HepG2 (cell line): ENCODE measurements around the gene GRK3. TPM values are rescaled to one million over a fixed set of nuclear protein-coding genes. Genes with fewer than 3 reads are reported as not detected.

Source experiments
- ATAC-seq: fragments of 200-7000 bp; cut with Tn5 transposase; 3 replicates; pipeline ENCODE4 v1.9.1; 2020; ENCODE audit warnings: mild to moderate bottlenecking, moderate library complexity
- BruUV-seq: library from RNA; stranded (reverse); fragments of 400-500 nt; replicated peaks from 2 replicates; lab custom pipeline; 2021; lab: Mats Ljungman, UMichigan
- CTCF ChIA-PET: fragments of 300-600 bp; formaldehyde crosslinking; extraction: SDS; loops from one replicate; lab custom pipeline; 2021; ENCODE audit warnings: low total read pairs, inconsistent platforms, low intra/inter-chr PET ratio; lab: Yijun Ruan, JAX
- POLR2A ChIA-PET: fragments of 350-600 bp; sonication (Branson Sonifier 250); formaldehyde crosslinking; loops from one replicate; lab custom pipeline; 2020; ENCODE audit warnings: antibody characterized with exemption, inconsistent platforms; lab: Yijun Ruan, JAX
- DNase-seq: peaks from one replicate; pipeline ENCODE4 v3.0.0-alpha.2; 2015; ENCODE audit warnings: low spot score
- FAIRE-seq: peaks from 3 replicates; lab custom pipeline; 2011; peaks lifted over from hg19 to GRCh38; lab: Jason Lieb, UNC
- H2AFZ ChIP-seq: one replicate; pipeline ENCODE4 v1.6.1; 2011; ENCODE audit warnings: low read length, inconsistent platforms
- H3K27ac ChIP-seq: fragments of 300-600 bp; 3 replicates; pipeline ENCODE4 v1.8.0; 2011; ENCODE audit warnings: mixed run types, mild to moderate bottlenecking, mixed read lengths, low read length, inconsistent platforms; ENCODE audit not compliant: insufficient read depth; ENCODE audit errors: extremely low read length
- H3K27me3 ChIP-seq, 2 experiments: fragments of 200-600 bp in 1 of 2; 2 replicates in 1 of 2; 3 replicates in 1 of 2; pipeline versions ENCODE4 v1.6.0 to v1.8.0; 2011; ENCODE audit warnings: low read length in 2 of 2, mild to moderate bottlenecking in 2 of 2, moderate library complexity in 2 of 2, inconsistent platforms in 1 of 2; ENCODE audit not compliant: insufficient read depth in 2 of 2, control insufficient read depth in 1 of 2
- H3K36me3 ChIP-seq, 2 experiments: fragments of 200-600 bp in 1 of 2; replicated peaks in 1 of 2; 2 replicates in 1 of 2; 3 replicates in 1 of 2; pipeline versions ENCODE4 v1.5.1 to v1.8.0; 2011; ENCODE audit warnings: low read length in 2 of 2, inconsistent platforms in 1 of 2; ENCODE audit not compliant: insufficient read depth in 2 of 2, control insufficient read depth in 1 of 2
- H3K4me1 ChIP-seq: 2 replicates; pipeline ENCODE4 v1.5.1; 2012; ENCODE audit warnings: low read length, inconsistent platforms; ENCODE audit not compliant: insufficient read depth
- H3K4me2 ChIP-seq: 2 replicates; pipeline ENCODE4 v1.6.0; 2011; ENCODE audit warnings: low read depth, low read length, inconsistent platforms
- H3K4me3 ChIP-seq, 3 experiments: fragments of 200-600 bp in 1 of 3; sonication (generic), shearing (Covaris generic) in 1 of 3; replicated peaks in 1 of 3; 2 replicates each; pipeline ENCODE4 v1.5.1; 2011 to 2016; ENCODE audit warnings: low read length in 3 of 3, inconsistent platforms in 2 of 3, low read depth in 2 of 3, mild to moderate bottlenecking in 2 of 3, control low read depth in 1 of 3, mixed read lengths in 1 of 3; ENCODE audit not compliant: insufficient read depth in 1 of 3
- H3K79me2 ChIP-seq: one replicate; pipeline ENCODE4 v1.6.1; 2011; ENCODE audit warnings: low read length, inconsistent platforms; ENCODE audit not compliant: insufficient read depth
- H3K9ac ChIP-seq: 2 replicates; pipeline ENCODE4 v1.6.0; 2011; ENCODE audit warnings: mild to moderate bottlenecking, low read depth, low read length, inconsistent platforms; ENCODE audit not compliant: insufficient read depth
- H3K9me3 ChIP-seq: 2 replicates; pipeline ENCODE4 v1.5.1; 2012; ENCODE audit warnings: mild to moderate bottlenecking, low read length
- H4K20me1 ChIP-seq: 2 replicates; pipeline ENCODE4 v1.6.0; 2011; ENCODE audit warnings: inconsistent platforms, mild to moderate bottlenecking, low read length, moderate library complexity; ENCODE audit not compliant: insufficient read depth
- HMG20A ChIP-seq: IDR thresholded peaks from 2 replicates; pipeline ENCODE4 v1.6.1; 2016; ENCODE audit warnings: borderline replicate concordance
- RCOR2 ChIP-seq: IDR thresholded peaks from 2 replicates; pipeline ENCODE4 v1.6.1; 2016; ENCODE audit warnings: missing biosample characterization, missing genetic modification reagents
- SMAD1 ChIP-seq: sonication (generic); formaldehyde crosslinking; IDR thresholded peaks from 2 replicates; pipeline ENCODE4 v1.4.0; 2020; ENCODE audit warnings: missing genetic modification reagents, low read depth, mild to moderate bottlenecking, borderline replicate concordance
- WGBS: methylation state at CpG from one replicate; pipeline ENCODE4 v1.1.6; 2017; ENCODE audit warnings: low lambda C conversion rate; 5-methylcytosine and 5-hydroxymethylcytosine counted together
- in situ Hi-C: cut with HindIII; loops from 2 replicates; pipeline ENCODE4 v1.10.0; 2017; ENCODE audit warnings: low pct_unique_long_range_greater_than_20kb; ENCODE audit not compliant: extremely low pct_ligation_motif_present
- intact Hi-C: fragments of 100-400 bp; cut with micrococcal nuclease; formaldehyde crosslinking; loops from one replicate; pipeline ENCODE4 v1.10.0; 2022; ENCODE audit not compliant: unreplicated experiment
- polyA plus RNA-seq, 8 experiments: library from polyadenylated mRNA; depleted of rRNA in 3 of 8; stranded (reverse) in 7 of 8; unstranded in 1 of 8; fragments of >200 nt; fragmentation: Illumina TruSeq in 4 of 8; extraction: Trizol in 4 of 8; gene quantifications; 2 replicates each; pipeline versions ENCODE4 v1.2.1 to v1.2.3, GENCODE V29; 2011 to 2016; ENCODE audit warnings: low read depth in 4 of 8, missing spikeins in 1 of 8, mixed read lengths in 1 of 8; ENCODE audit not compliant: insufficient read depth in 1 of 8
- total RNA-seq, 5 experiments: library from RNA; depleted of rRNA; stranded (reverse); fragments of >200 nt; fragmentation: Illumina TruSeq; extraction: Trizol; gene quantifications; 2 replicates each; pipeline ENCODE4 v1.2.3, GENCODE V29; 2016; ENCODE audit warnings: low read depth in 1 of 5
- TF ChIP-seq, protein P1 (sequence below): sonication (generic); formaldehyde crosslinking; IDR thresholded peaks from 2 replicates; pipeline ENCODE4 v1.9.0; 2021; ENCODE audit warnings: missing genetic modification reagents, borderline replicate concordance
- TF ChIP-seq, protein P2 (sequence below): sonication (generic); formaldehyde crosslinking; IDR thresholded peaks from 2 replicates; pipeline ENCODE4 v1.4.0; 2020; ENCODE audit warnings: missing genetic modification reagents, borderline replicate concordance

Gene GRK3
- total and polyA plus RNA-seq, 2 of the 13 experiments (the other 11 are each of a cell fraction or from before 2014, with no cell fraction given): 8.5 to 16.7 TPM

DNA sequence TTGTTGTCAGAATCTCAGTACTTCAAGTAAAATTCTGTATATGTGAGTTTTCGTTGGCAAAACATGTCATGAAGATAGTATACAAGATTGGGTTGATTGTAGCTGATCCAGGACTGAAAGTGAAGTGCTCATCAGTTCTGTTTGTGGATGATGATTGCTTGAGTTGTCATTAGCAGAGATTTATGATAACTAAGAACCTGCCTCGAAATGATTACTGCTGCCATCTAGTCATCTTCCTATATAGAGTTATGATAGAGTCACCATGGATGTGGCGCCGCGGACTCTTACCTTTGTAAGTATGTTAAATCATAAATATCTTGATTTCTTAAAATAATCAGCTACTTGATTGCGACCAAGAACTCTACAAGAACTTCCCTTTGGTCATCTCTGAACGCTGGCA, 149.6 kb downstream of the GRK3 start (continued):
- TF ChIP-seq SMAD1 (no peak), RCOR2 (CRISPR knock-in tag) (no peak)
- TF ChIP-seq, protein P1, sequence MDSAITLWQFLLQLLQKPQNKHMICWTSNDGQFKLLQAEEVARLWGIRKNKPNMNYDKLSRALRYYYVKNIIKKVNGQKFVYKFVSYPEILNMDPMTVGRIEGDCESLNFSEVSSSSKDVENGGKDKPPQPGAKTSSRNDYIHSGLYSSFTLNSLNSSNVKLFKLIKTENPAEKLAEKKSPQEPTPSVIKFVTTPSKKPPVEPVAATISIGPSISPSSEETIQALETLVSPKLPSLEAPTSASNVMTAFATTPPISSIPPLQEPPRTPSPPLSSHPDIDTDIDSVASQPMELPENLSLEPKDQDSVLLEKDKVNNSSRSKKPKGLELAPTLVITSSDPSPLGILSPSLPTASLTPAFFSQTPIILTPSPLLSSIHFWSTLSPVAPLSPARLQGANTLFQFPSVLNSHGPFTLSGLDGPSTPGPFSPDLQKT (CRISPR knock-in tag): no peak

DNA sequence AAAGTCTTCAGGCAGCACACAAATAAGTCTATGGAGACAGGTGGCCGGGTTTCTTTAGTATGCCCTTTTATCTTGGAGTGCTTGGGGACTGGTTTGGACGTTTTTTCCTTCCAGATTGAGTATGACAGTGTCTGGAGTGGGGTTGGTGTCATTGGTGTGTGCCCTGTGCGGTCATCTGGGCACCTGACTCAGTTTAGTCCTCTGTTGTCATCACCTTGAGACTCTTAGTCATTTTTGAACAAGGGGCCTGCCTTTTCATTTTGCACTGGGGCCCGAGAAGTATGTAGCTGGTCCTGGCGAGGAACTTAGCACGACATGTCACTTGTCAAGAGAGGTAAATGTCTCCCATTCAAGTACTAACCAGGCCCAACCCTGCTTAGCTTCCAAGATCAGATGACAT, 150.3 kb downstream of the GRK3 start:
- 82% methylated on average over 6 of the region's 6 CpGs for WGBS
- H3K27me3 ChIP-seq: no peaks in the 10 kb centered on the region

More for the DNA sequence above, 150.3 kb downstream of the GRK3 start:
- no peak overlapping the region for H3K4me3 ChIP-seq
- H4K20me1 ChIP-seq: no peaks in the 10 kb centered on the region
- H2AFZ ChIP-seq: no peak overlapping the region
- intact Hi-C loops: no loop called here
- no peaks in the 10 kb centered on the region for H3K79me2 ChIP-seq
- CTCF ChIA-PET: no interaction called here
- no peak overlapping the region for H3K27ac ChIP-seq
- peaks cover 3 to 9% of the 10 kb centered on the region in 2 experiments; a peak in 2 of 5 replicates for H3K36me3 ChIP-seq
- H3K4me1 ChIP-seq: peaks cover 7% of the 10 kb centered on the region
- BruUV-seq: no TSS peak
- TF ChIP-seq, protein P2, sequence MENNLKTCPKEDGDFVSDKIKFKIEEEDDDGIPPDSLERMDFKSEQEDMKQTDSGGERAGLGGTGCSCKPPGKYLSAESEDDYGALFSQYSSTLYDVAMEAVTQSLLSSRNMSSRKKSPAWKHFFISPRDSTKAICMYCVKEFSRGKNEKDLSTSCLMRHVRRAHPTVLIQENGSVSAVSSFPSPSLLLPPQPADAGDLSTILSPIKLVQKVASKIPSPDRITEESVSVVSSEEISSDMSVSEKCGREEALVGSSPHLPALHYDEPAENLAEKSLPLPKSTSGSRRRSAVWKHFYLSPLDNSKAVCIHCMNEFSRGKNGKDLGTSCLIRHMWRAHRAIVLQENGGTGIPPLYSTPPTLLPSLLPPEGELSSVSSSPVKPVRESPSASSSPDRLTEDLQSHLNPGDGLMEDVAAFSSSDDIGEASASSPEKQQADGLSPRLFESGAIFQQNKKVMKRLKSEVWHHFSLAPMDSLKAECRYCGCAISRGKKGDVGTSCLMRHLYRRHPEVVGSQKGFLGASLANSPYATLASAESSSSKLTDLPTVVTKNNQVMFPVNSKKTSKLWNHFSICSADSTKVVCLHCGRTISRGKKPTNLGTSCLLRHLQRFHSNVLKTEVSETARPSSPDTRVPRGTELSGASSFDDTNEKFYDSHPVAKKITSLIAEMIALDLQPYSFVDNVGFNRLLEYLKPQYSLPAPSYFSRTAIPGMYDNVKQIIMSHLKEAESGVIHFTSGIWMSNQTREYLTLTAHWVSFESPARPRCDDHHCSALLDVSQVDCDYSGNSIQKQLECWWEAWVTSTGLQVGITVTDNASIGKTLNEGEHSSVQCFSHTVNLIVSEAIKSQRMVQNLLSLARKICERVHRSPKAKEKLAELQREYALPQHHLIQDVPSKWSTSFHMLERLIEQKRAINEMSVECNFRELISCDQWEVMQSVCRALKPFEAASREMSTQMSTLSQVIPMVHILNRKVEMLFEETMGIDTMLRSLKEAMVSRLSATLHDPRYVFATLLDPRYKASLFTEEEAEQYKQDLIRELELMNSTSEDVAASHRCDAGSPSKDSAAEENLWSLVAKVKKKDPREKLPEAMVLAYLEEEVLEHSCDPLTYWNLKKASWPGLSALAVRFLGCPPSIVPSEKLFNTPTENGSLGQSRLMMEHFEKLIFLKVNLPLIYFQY (CRISPR knock-in tag): no peak
- TF ChIP-seq HMG20A (CRISPR knock-in tag): no peak
- TF ChIP-seq, all 625 proteins: peak for 0
- FAIRE-seq (no peak), ATAC-seq (no peak), DNase-seq (no peak)
- POLR2A ChIA-PET: no interaction called here
- no peaks in the 10 kb centered on the region for H3K9me3 ChIP-seq
- H3K9ac ChIP-seq: no peak overlapping the region
- H3K4me2 ChIP-seq: no peak overlapping the region
- in situ Hi-C loops: no loop called here
